HEK293T (cell line): ENCODE measurements around the gene DMTF1.

Source experiments
- BHLHE40 ChIP-seq: fragments of 450-650 bp; IDR thresholded peaks from 2 replicates; pipeline ENCODE4 v1.6.1; 2016; ENCODE audit warnings: mild to moderate bottlenecking, moderate library complexity, borderline replicate concordance
- CTBP1 ChIP-seq: fragments of 450-650 bp; IDR thresholded peaks from 2 replicates; pipeline ENCODE4 v1.6.1; 2016; ENCODE audit warnings: borderline replicate concordance
- FOXK2 ChIP-seq: fragments of 450-650 bp; IDR thresholded peaks from 2 replicates; pipeline ENCODE4 v1.6.1; 2016; ENCODE audit warnings: mild to moderate bottlenecking
- FOXM1 ChIP-seq: fragments of 450-650 bp; IDR thresholded peaks from 2 replicates; pipeline ENCODE4 v1.6.1; 2017; ENCODE audit warnings: mild to moderate bottlenecking, borderline replicate concordance
- SP1 ChIP-seq: fragments of 450-650 bp; IDR thresholded peaks from 2 replicates; pipeline ENCODE4 v1.6.1; 2017
- SUZ12 ChIP-seq: fragments of 450-650 bp; IDR thresholded peaks from 2 replicates; pipeline ENCODE4 v1.6.1; 2016; ENCODE audit warnings: mild to moderate bottlenecking
- ZNF384 ChIP-seq: fragments of 450-650 bp; IDR thresholded peaks from 2 replicates; pipeline ENCODE4 v1.6.1; 2016

DNA sequence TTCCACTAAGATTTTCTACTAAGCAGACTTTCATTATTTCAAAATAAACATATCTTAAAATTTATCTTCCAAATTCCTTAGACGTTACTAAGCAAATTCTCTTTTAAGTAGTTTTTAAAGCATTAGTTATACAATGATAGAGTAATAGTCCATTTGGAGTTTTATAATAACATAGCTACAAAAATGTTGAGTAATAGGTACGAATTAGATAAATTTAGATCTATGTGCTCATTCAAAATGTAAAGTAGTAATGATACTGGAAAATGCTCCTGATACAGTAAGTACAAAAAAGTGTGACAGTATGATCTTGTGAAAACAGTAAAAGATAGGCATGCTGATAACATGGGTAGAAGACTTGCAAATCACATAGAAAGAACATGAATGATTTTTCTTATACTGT, 4.5 kb downstream of the DMTF1 start:
- TF ChIP-seq CTBP1 = no peak
- TF ChIP-seq FOXK2 = no peak
- TF ChIP-seq SP1 = no peak
- no peak for TF ChIP-seq ZNF384
- no peak for TF ChIP-seq BHLHE40
- no peak for TF ChIP-seq SUZ12
- no peak for TF ChIP-seq FOXM1
